PC-9 (cell line): ENCODE results near the gene ZNF423. TPM values are rescaled to one million over a fixed set of nuclear protein-coding genes. Genes with fewer than 3 reads are reported as not detected.

Source experiments
- BruUV-seq: library from RNA; stranded (reverse); fragments of 400-500 nt; replicated peaks from 2 replicates; lab custom pipeline; 2021; lab: Mats Ljungman, UMichigan
- CTCF ChIA-PET: fragments of 300-600 bp; sonication (Branson Sonifier 250); formaldehyde crosslinking; loops from one replicate; lab custom pipeline; 2022; ENCODE audit warnings: antibody characterized with exemption; lab: Charles Lee
- POLR2A ChIA-PET: fragments of 300-600 bp; sonication (Branson Sonifier 250); formaldehyde crosslinking; loops from one replicate; lab custom pipeline; 2022; ENCODE audit warnings: antibody characterized with exemption; ENCODE audit not compliant: unreplicated experiment; lab: Charles Lee
- DNase-seq, 2 experiments: peaks; one replicate each; pipeline versions ENCODE4 v3.0.0 to v3.0.0-alpha.2; 2015 to 2022; ENCODE audit warnings: mixed read lengths in 1 of 2
- H2AFZ ChIP-seq: fragments of 200-600 bp; sonication (generic); 2 replicates; pipeline ENCODE4 v1.8.1; 2017; ENCODE audit warnings: antibody characterized with exemption
- H3F3A ChIP-seq: fragments of 200-600 bp; sonication (generic); 2 replicates; pipeline ENCODE4 v1.8.1; 2017; ENCODE audit warnings: antibody characterized with exemption, mild to moderate bottlenecking, low read depth; ENCODE audit not compliant: insufficient read depth
- H3K27ac ChIP-seq: fragments of 200-600 bp; sonication (generic); 2 replicates; pipeline ENCODE4 v1.6.1; 2016; ENCODE audit warnings: mixed run types
- H3K27me3 ChIP-seq: fragments of 200-600 bp; sonication (generic); 2 replicates; pipeline ENCODE4 v1.6.1; 2016; ENCODE audit warnings: low read depth, mixed run types; ENCODE audit not compliant: insufficient read depth
- H3K36me3 ChIP-seq: fragments of 200-600 bp; sonication (generic); 2 replicates; pipeline ENCODE4 v1.6.1; 2016; ENCODE audit warnings: low read depth, mixed run types
- H3K4me1 ChIP-seq: fragments of 200-600 bp; sonication (generic); replicated peaks from 2 replicates; pipeline ENCODE4 v1.6.1; 2016; ENCODE audit warnings: mixed run types; ENCODE audit not compliant: insufficient read depth
- H3K4me2 ChIP-seq: fragments of 200-600 bp; sonication (generic); 2 replicates; pipeline ENCODE4 v1.6.1; 2017; ENCODE audit warnings: mixed run types
- H3K4me3 ChIP-seq: fragments of 200-600 bp; sonication (generic); 2 replicates; pipeline ENCODE4 v1.6.1; 2016; ENCODE audit warnings: mixed run types
- H3K79me2 ChIP-seq: fragments of 200-600 bp; sonication (generic); 2 replicates; pipeline ENCODE4 v1.6.1; 2017; ENCODE audit warnings: low read depth, mixed run types
- H3K9me2 ChIP-seq: fragments of 200-600 bp; sonication (generic); 2 replicates; pipeline ENCODE4 v1.8.1; 2017; ENCODE audit warnings: mild to moderate bottlenecking; ENCODE audit not compliant: insufficient read depth
- H3K9me3 ChIP-seq: fragments of 200-600 bp; sonication (generic); 2 replicates; pipeline ENCODE4 v1.8.1; 2016; ENCODE audit warnings: low read depth; ENCODE audit not compliant: insufficient read depth
- H4K20me1 ChIP-seq: fragments of 200-600 bp; sonication (generic); 2 replicates; pipeline ENCODE4 v1.8.1; 2017; ENCODE audit not compliant: insufficient read depth
- EZH2 ChIP-seq: fragments of 200-600 bp; sonication (generic); IDR thresholded peaks from 2 replicates; pipeline ENCODE4 v1.8.0; 2017; ENCODE audit warnings: antibody characterized with exemption, low read depth
- intact Hi-C: fragments of 100-400 bp; cut with micrococcal nuclease; formaldehyde crosslinking; loops from one replicate; pipeline ENCODE4 v1.10.0; 2022; ENCODE audit not compliant: unreplicated experiment
- total RNA-seq: library from RNA; stranded (reverse); gene quantifications from 2 replicates; pipeline ENCODE4 v1.2.3, GENCODE V29; 2021
- TF ChIP-seq, protein P1 (sequence below): fragments of 200-600 bp; sonication (generic); conservative IDR thresholded peaks from 2 replicates; pipeline ENCODE4 v1.6.1; 2017; ENCODE audit warnings: mixed run types, antibody characterized with exemption, mild to moderate bottlenecking, moderate library complexity

ZNF423 gene
- total RNA-seq, 1 experiment from 2014 or later = not detected

DNA sequence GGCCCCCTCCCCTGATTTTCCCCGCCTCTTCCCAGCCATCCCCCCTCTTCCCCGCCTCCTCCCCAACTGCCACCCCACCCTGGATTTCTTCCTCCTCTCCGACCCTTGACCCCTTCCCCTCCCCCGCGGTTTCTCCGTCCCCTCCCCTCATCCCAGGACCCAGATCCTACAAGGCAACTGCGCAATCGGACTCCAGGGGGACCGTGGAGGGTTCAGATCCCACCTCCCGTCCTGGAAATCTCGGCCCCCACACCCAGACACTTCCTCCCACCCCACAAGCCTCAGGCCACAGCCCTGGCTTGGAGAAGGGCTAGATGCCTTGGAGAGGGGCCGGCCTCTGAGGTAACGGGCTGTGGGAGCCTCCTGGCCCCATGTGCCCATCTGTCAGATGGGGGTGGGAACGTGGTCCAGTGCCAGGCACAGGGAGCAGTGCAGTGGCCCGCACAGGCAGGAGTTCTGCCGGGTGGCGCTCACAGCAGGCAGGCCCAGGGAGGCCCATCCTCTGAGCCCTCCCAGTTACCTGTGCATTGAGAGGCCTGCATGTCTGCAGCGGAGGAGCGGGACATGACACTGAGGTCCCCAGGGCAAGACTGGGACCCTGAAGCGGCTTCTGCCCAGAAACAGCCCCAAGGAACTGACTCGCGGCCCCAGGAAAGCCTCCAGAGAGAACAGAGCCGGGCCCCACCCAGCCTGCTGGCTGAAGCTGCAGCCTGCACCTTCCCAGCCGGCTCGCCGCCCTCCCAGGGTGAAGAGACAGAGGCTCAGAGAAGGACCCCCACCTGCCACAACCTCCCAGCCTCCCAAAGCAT, 16.7 kb downstream of the ZNF423 start:
- H3K36me3 ChIP-seq = no peaks in the 10 kb centered on the region
- H3K9me2 ChIP-seq = no peaks in the 10 kb centered on the region
- no peak overlapping the region for H3K27ac ChIP-seq
- no peaks in the 10 kb centered on the region for H3K79me2 ChIP-seq
- no peaks in the 10 kb centered on the region for H3K4me1 ChIP-seq
- no peaks in the 10 kb centered on the region for H3F3A ChIP-seq
- intact Hi-C loops = no loop called here
- ChIA-PET CTCF (no interaction called here), POLR2A (no interaction called here)
- peaks cover 84% of the 10 kb centered on the region for H3K27me3 ChIP-seq
- H3K4me3 ChIP-seq = no peak overlapping the region
- no TSS peak for BruUV-seq
- no peak overlapping the region for H3K4me2 ChIP-seq
- no peak for DNase-seq
- H4K20me1 ChIP-seq = no peaks in the 10 kb centered on the region
- TF ChIP-seq, protein P1, sequence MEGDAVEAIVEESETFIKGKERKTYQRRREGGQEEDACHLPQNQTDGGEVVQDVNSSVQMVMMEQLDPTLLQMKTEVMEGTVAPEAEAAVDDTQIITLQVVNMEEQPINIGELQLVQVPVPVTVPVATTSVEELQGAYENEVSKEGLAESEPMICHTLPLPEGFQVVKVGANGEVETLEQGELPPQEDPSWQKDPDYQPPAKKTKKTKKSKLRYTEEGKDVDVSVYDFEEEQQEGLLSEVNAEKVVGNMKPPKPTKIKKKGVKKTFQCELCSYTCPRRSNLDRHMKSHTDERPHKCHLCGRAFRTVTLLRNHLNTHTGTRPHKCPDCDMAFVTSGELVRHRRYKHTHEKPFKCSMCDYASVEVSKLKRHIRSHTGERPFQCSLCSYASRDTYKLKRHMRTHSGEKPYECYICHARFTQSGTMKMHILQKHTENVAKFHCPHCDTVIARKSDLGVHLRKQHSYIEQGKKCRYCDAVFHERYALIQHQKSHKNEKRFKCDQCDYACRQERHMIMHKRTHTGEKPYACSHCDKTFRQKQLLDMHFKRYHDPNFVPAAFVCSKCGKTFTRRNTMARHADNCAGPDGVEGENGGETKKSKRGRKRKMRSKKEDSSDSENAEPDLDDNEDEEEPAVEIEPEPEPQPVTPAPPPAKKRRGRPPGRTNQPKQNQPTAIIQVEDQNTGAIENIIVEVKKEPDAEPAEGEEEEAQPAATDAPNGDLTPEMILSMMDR = no peak
- no peak for TF ChIP-seq EZH2
- no peaks in the 10 kb centered on the region for H3K9me3 ChIP-seq
- no peak overlapping the region for H2AFZ ChIP-seq

DNA sequence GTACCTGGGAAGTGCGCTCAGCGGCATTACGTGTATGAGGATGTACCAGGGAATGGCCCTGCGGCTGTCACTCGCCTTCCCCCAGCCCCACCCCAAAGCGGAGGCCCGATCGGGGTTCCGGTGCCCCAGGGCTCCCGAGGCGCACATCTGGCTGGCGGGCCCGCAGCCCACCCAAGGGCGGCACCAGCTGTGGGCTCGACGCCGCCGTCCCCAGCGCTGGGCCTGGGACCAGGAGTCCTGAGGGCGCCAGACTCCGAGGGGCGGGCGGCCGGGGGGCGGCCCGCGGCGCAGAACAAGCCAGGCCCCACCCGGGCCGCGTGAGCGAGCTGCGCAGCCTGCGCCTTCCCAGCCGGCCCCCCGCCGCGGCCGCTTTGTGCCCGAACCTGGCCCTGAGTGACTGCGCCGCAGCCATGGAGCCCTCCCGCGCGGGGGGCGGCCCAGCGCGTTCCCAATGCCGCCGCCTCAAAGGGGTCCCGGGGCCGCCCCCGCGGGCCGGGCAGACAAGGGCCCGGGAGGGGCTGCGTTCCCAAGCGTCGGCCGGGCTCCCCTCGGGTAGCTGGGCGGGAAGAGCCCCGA, 17.4 kb downstream of the ZNF423 start:
- Histone ChIP-seq H3K27ac (no peak overlapping the region), H3K4me1 (no peaks in the 10 kb centered on the region), H3F3A (no peaks in the 10 kb centered on the region), H3K36me3 (no peaks in the 10 kb centered on the region), H3K79me2 (no peaks in the 10 kb centered on the region), H3K4me2 (no peak overlapping the region), H3K4me3 (no peak overlapping the region), H4K20me1 (no peaks in the 10 kb centered on the region), H3K27me3 (peaks cover 85% of the 10 kb centered on the region), H3K9me3 (no peaks in the 10 kb centered on the region), H3K9me2 (no peaks in the 10 kb centered on the region), H2AFZ (no peak overlapping the region)
- TF ChIP-seq, protein P1 = no peak
- intact Hi-C loops = no loop called here
- BruUV-seq = no TSS peak
- DNase-seq = no peak
- CTCF ChIA-PET = no interaction called here
- POLR2A ChIA-PET = no interaction called here

DNA sequence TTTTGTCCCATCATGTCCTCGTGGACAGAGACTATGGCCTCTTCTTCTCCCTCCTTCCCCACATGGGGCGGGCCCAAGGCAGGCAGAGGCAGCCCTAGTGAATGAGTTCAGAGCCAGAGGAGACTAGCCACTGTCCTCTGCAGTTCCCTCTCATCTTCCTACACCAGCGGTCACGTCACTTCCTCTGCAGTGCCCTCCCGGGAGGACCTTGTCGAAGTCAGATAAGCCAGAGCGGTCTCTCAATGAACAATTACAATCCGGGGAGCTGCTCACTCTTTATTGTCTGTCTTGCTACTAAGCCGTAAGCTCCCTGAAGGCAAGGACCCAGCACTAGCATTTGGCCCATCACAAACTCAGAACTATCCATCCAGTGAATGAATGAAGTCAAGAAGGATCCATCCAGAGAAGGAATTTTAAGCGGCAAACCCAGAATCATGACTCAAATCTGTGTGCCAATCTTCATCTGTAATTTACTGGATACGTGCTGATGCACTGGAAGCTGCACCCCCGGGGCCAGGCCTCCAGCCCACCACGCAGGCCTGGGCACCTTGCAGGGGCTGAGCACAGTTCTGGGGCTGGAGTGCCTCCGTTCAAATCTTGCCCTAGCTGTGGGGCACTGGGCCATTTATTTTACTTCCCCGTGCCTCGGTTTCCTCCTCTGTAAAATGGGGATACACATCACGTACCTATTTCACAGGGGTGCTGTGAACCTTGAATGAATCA, 18.1 kb downstream of the ZNF423 start:
- Histone ChIP-seq H3K27me3 (peaks cover 84% of the 10 kb centered on the region), H3K36me3 (no peaks in the 10 kb centered on the region), H3K4me1 (no peaks in the 10 kb centered on the region), H2AFZ (no peak overlapping the region), H3F3A (no peaks in the 10 kb centered on the region), H3K4me3 (no peak overlapping the region), H3K9me2 (no peaks in the 10 kb centered on the region), H3K4me2 (no peak overlapping the region), H3K9me3 (no peaks in the 10 kb centered on the region), H4K20me1 (no peaks in the 10 kb centered on the region), H3K27ac (no peak overlapping the region), H3K79me2 (no peaks in the 10 kb centered on the region)
- ChIA-PET POLR2A (no interaction called here), CTCF (no interaction called here)
- TF ChIP-seq EZH2 = no peak
- TF ChIP-seq, protein P1 = no peak
- intact Hi-C loops = no loop called here
- no peak for DNase-seq
- BruUV-seq = no TSS peak
